ENCODE results near the gene HCN4. TPM values are rescaled to one million over a fixed set of nuclear protein-coding genes. Genes with fewer than 3 reads are reported as not detected.

The HCN4 gene
- polyA plus RNA-seq, 4 donors: 0.13 to 0.45 (median 0.27) TPM

GRCh38 chr15:73323956-73324355 is 44.8 kb downstream of the HCN4 start:
- FAIRE-seq (no peak), DNase-seq (no peak)
- peaks cover 0 to 6% (median 3%) of the 10 kb centered on the region in 3 donors for H3K27me3 ChIP-seq (ENCODE audit: control insufficient read depth in 3 of 3, insufficient read depth in 3 of 3, low read length in 3 of 3)
- WGBS, 3 donors: 92 to 95% (median 94%) methylated on average over 15 to 16 of the region's 16 CpGs
- H3K36me3 ChIP-seq (ENCODE audit: control insufficient read depth in 3 of 3, insufficient read depth in 2 of 3, low read depth in 1 of 3, low read length in 3 of 3): no peaks in the 10 kb centered on the region
- H3K4me3 ChIP-seq (ENCODE audit: low read depth in 1 of 3, low read length in 3 of 3): no peak overlapping the region
- H3K9me3 ChIP-seq (ENCODE audit: control insufficient read depth in 2 of 2, insufficient read depth in 1 of 2, low read depth in 1 of 2, low read length in 1 of 2): peaks cover 0 to 5% of the 10 kb centered on the region in 2 donors
- no peak overlapping the region for H3K27ac ChIP-seq (ENCODE audit: low read depth in 1 of 3, low read length in 2 of 3)
- no peaks in the 10 kb centered on the region for H3K4me1 ChIP-seq (ENCODE audit: control insufficient read depth in 3 of 3, insufficient read depth in 2 of 3, low read depth in 1 of 3, low read length in 2 of 3)

- FAIRE-seq: no peak
- Histone ChIP-seq H3K4me3 (ENCODE audit: low read depth in 1 of 3, low read length in 3 of 3) (no peak overlapping the region), H3K36me3 (ENCODE audit: control insufficient read depth in 3 of 3, insufficient read depth in 2 of 3, low read depth in 1 of 3, low read length in 3 of 3) (no peaks in the 10 kb centered on the region), H3K4me1 (ENCODE audit: control insufficient read depth in 3 of 3, insufficient read depth in 2 of 3, low read depth in 1 of 3, low read length in 2 of 3) (no peaks in the 10 kb centered on the region), H3K27me3 (ENCODE audit: control insufficient read depth in 3 of 3, insufficient read depth in 3 of 3, low read length in 3 of 3) (peaks cover 0 to 10% (median 3%) of the 10 kb centered on the region in 3 donors), H3K27ac (ENCODE audit: low read depth in 1 of 3, low read length in 2 of 3) (no peak overlapping the region), H3K9me3 (ENCODE audit: control insufficient read depth in 2 of 2, insufficient read depth in 1 of 2, low read depth in 1 of 2, low read length in 1 of 2) (peaks cover 0 to 5% of the 10 kb centered on the region in 2 donors)
- WGBS, 3 donors: 89 to 91% (median 90%) methylated on average over 26 to 30 of the region's 30 CpGs
- no peak for DNase-seq
These were observed 45.3 kb downstream of the HCN4 start for GRCh38 chr15:73323374-73323955.

GRCh38 chr15:73322665-73323373 is 45.9 kb downstream of the HCN4 start:
- Histone ChIP-seq H3K27ac (ENCODE audit: low read depth in 1 of 3, low read length in 2 of 3) (no peak overlapping the region), H3K27me3 (ENCODE audit: control insufficient read depth in 3 of 3, insufficient read depth in 3 of 3, low read length in 3 of 3) (peaks cover 0 to 12% (median 4%) of the 10 kb centered on the region in 3 donors), H3K4me1 (ENCODE audit: control insufficient read depth in 3 of 3, insufficient read depth in 2 of 3, low read depth in 1 of 3, low read length in 2 of 3) (no peaks in the 10 kb centered on the region), H3K9me3 (ENCODE audit: control insufficient read depth in 2 of 2, insufficient read depth in 1 of 2, low read depth in 1 of 2, low read length in 1 of 2) (peaks cover 0 to 5% of the 10 kb centered on the region in 2 donors), H3K36me3 (ENCODE audit: control insufficient read depth in 3 of 3, insufficient read depth in 2 of 3, low read depth in 1 of 3, low read length in 3 of 3) (no peaks in the 10 kb centered on the region), H3K4me3 (ENCODE audit: low read depth in 1 of 3, low read length in 3 of 3) (no peak overlapping the region)
- FAIRE-seq (no peak), DNase-seq (no peak)
- WGBS, 3 donors: 83 to 89% (median 84%) methylated on average over 33 to 38 of the region's 38 CpGs

GRCh38 chr15:73321496-73322450 is 47.0 kb downstream of the HCN4 start:
- DNase-seq: no peak
- Histone ChIP-seq H3K9me3 (ENCODE audit: control insufficient read depth in 2 of 2, insufficient read depth in 1 of 2, low read depth in 1 of 2, low read length in 1 of 2) (peaks cover 0 to 5% of the 10 kb centered on the region in 2 donors), H3K27me3 (ENCODE audit: control insufficient read depth in 3 of 3, insufficient read depth in 3 of 3, low read length in 3 of 3) (peaks cover 0 to 12% (median 7%) of the 10 kb centered on the region in 3 donors), H3K4me3 (ENCODE audit: low read depth in 1 of 3, low read length in 3 of 3) (no peak overlapping the region), H3K4me1 (ENCODE audit: control insufficient read depth in 3 of 3, insufficient read depth in 2 of 3, low read depth in 1 of 3, low read length in 2 of 3) (no peaks in the 10 kb centered on the region), H3K36me3 (ENCODE audit: control insufficient read depth in 3 of 3, insufficient read depth in 2 of 3, low read depth in 1 of 3, low read length in 3 of 3) (no peaks in the 10 kb centered on the region), H3K27ac (ENCODE audit: low read depth in 1 of 3, low read length in 2 of 3) (no peak overlapping the region)
- 75 to 83% (median 79%) methylated on average over 17 of the region's 17 CpGs for WGBS, 3 donors
- FAIRE-seq: no peak

- WGBS, 3 donors: 84 to 96% (median 90%) methylated on average over 3 of the region's 3 CpGs
- FAIRE-seq: no peak
- Histone ChIP-seq H3K36me3 (ENCODE audit: control insufficient read depth in 3 of 3, insufficient read depth in 2 of 3, low read depth in 1 of 3, low read length in 3 of 3) (no peaks in the 10 kb centered on the region), H3K4me1 (ENCODE audit: control insufficient read depth in 3 of 3, insufficient read depth in 2 of 3, low read depth in 1 of 3, low read length in 2 of 3) (no peaks in the 10 kb centered on the region), H3K27ac (ENCODE audit: low read depth in 1 of 3, low read length in 2 of 3) (no peak overlapping the region), H3K27me3 (ENCODE audit: control insufficient read depth in 3 of 3, insufficient read depth in 3 of 3, low read length in 3 of 3) (peaks cover 0 to 12% (median 7%) of the 10 kb centered on the region in 3 donors), H3K9me3 (ENCODE audit: control insufficient read depth in 2 of 2, insufficient read depth in 1 of 2, low read depth in 1 of 2, low read length in 1 of 2) (peaks cover 0 to 5% of the 10 kb centered on the region in 2 donors), H3K4me3 (ENCODE audit: low read depth in 1 of 3, low read length in 3 of 3) (no peak overlapping the region)
- no peak for DNase-seq
These were observed 48.1 kb downstream of the HCN4 start for GRCh38 chr15:73320619-73321180.

GRCh38 chr15:73319460-73320245 is 49.1 kb downstream of the HCN4 start:
- Histone ChIP-seq H3K27me3 (ENCODE audit: control insufficient read depth in 3 of 3, insufficient read depth in 3 of 3, low read length in 3 of 3) (peaks cover 0 to 12% (median 4%) of the 10 kb centered on the region in 3 donors), H3K36me3 (ENCODE audit: control insufficient read depth in 3 of 3, insufficient read depth in 2 of 3, low read depth in 1 of 3, low read length in 3 of 3) (no peaks in the 10 kb centered on the region), H3K4me3 (ENCODE audit: low read depth in 1 of 3, low read length in 3 of 3) (no peak overlapping the region), H3K4me1 (ENCODE audit: control insufficient read depth in 3 of 3, insufficient read depth in 2 of 3, low read depth in 1 of 3, low read length in 2 of 3) (no peaks in the 10 kb centered on the region), H3K9me3 (ENCODE audit: control insufficient read depth in 2 of 2, insufficient read depth in 1 of 2, low read depth in 1 of 2, low read length in 1 of 2) (peaks cover 0 to 5% of the 10 kb centered on the region in 2 donors), H3K27ac (ENCODE audit: low read depth in 1 of 3, low read length in 2 of 3) (no peak overlapping the region)
- DNase-seq (no peak), FAIRE-seq (no peak)
- 59 to 77% (median 67%) methylated on average over 8 of the region's 8 CpGs for WGBS, 3 donors

GRCh38 chr15:73318463-73319351 is 50.1 kb downstream of the HCN4 start:
- WGBS, 3 donors: 17 to 26% (median 18%) methylated on average over 39 to 42 of the region's 42 CpGs
- no peak overlapping the region for H3K4me3 ChIP-seq (ENCODE audit: low read depth in 1 of 3, low read length in 3 of 3)
- H3K4me1 ChIP-seq (ENCODE audit: control insufficient read depth in 3 of 3, insufficient read depth in 2 of 3, low read depth in 1 of 3, low read length in 2 of 3): no peaks in the 10 kb centered on the region
- FAIRE-seq: no peak
- H3K27ac ChIP-seq (ENCODE audit: low read depth in 1 of 3, low read length in 2 of 3): no peak overlapping the region
- H3K27me3 ChIP-seq (ENCODE audit: control insufficient read depth in 3 of 3, insufficient read depth in 3 of 3, low read length in 3 of 3): peaks cover 0 to 12% (median 4%) of the 10 kb centered on the region in 3 donors
- no peaks in the 10 kb centered on the region for H3K9me3 ChIP-seq (ENCODE audit: control insufficient read depth in 2 of 2, insufficient read depth in 1 of 2, low read depth in 1 of 2, low read length in 1 of 2)
- H3K36me3 ChIP-seq (ENCODE audit: control insufficient read depth in 3 of 3, insufficient read depth in 2 of 3, low read depth in 1 of 3, low read length in 3 of 3): no peaks in the 10 kb centered on the region
- DNase-seq: peak; percentile 21 to 31
